Stimulated activated CD4-positive, alpha-beta T cell treated with anti-CD3 and anti-CD28 coated beads, Interleukin-1b, Interleukin-23, amount 100 ng/mL, for 24 hours (primary cell): ENCODE results near the gene PRDX2.
A peak's percentile ranks its signal among the peaks of the same experiment; 100 is the strongest.

Experiments used
- DNase-seq, 4 experiments: peaks; one replicate each; pipeline ENCODE4 v3.0.0-alpha.2; 2020; ENCODE audit warnings: low read depth in 4 of 4, low spot score in 1 of 4

PRDX2 gene

DNA sequence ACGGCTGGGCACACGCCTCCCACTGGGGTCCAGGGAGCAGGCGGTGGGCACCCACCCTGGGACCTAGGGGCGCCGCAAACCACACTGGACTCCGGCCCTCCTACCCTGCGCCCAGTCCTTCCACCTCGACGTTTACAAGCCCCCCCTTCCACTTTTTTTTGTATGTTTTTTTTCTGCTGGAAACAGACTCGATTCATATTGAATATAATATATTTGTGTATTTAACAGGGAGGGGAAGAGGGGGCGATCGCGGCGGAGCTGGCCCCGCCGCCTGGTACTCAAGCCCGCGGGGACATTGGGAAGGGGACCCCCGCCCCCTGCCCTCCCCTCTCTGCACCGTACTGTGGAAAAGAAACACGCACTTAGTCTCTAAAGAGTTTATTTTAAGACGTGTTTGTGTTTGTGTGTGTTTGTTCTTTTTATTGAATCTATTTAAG, 8.7 kb downstream of the PRDX2 start:
- DNase-seq: no peak

DNA sequence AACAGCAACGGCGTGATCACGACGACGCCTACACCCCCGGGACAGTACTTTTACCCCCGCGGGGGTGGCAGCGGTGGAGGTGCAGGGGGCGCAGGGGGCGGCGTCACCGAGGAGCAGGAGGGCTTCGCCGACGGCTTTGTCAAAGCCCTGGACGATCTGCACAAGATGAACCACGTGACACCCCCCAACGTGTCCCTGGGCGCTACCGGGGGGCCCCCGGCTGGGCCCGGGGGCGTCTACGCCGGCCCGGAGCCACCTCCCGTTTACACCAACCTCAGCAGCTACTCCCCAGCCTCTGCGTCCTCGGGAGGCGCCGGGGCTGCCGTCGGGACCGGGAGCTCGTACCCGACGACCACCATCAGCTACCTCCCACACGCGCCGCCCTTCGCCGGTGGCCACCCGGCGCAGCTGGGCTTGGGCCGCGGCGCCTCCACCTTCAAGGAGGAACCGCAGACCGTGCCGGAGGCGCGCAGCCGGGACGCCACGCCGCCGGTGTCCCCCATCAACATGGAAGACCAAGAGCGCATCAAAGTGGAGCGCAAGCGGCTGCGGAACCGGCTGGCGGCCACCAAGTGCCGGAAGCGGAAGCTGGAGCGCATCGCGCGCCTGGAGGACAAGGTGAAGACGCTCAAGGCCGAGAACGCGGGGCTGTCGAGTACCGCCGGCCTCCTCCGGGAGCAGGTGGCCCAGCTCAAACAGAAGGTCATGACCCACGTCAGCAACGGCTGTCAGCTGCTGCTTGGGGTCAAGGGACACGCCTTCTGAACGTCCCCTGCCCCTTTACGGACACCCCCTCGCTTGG, 9.3 kb downstream of the PRDX2 start:
- DNase-seq: peak in 1 of 4 experiments; percentile 67

DNA sequence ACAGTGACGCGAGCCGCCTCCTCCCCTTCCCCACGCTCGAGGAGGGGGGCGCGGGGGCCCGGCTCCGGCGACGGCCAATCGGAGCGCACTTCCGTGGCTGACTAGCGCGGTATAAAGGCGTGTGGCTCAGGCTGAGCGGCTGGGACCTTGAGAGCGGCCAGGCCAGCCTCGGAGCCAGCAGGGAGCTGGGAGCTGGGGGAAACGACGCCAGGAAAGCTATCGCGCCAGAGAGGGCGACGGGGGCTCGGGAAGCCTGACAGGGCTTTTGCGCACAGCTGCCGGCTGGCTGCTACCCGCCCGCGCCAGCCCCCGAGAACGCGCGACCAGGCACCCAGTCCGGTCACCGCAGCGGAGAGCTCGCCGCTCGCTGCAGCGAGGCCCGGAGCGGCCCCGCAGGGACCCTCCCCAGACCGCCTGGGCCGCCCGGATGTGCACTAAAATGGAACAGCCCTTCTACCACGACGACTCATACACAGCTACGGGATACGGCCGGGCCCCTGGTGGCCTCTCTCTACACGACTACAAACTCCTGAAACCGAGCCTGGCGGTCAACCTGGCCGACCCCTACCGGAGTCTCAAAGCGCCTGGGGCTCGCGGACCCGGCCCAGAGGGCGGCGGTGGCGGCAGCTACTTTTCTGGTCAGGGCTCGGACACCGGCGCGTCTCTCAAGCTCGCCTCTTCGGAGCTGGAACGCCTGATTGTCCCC, 10.1 kb downstream of the PRDX2 start, which contains the start of gene JUNB:
Gene JUNB (plus strand): TSS at position 142 of the 706 bp plus-strand sequence. CDS start 286 bp downstream, at position 428.
- DNase-seq: peak; percentile 91 to 96 (median 94)

DNA sequence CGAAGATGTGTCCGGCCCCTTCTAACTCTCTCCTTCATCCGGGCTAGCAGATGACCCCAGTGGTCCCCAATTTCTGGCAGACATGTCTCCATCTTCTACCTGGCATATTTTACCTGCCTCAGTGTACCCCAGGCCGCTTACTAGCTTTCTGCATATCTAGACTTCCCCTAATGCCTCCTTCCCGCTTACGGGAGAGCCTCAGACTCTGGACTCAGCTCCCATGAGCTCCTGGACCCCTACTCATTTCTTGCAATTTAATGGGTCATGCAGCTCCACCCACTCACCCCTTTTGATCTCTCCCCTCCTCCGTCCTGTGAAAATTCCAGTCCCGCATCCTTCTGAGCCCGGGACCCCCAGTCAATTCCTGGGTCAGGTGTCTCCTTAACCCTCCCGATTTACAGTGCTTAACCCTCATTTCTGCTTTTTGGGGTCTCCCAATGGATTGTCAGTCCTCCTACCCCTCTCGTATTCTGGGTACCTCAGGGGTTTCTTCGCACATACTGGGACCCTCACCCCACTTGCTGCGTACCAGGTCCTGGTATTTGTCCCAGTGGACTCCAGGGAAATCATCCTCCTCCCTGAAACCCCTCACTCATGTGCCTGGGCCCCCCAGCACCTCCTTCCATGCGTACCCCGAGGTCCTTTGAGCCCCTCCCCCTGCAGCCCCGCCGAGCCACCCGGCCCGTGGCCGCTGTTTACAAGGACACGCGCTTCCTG, 10.8 kb downstream of the PRDX2 start:
- no peak for DNase-seq

DNA sequence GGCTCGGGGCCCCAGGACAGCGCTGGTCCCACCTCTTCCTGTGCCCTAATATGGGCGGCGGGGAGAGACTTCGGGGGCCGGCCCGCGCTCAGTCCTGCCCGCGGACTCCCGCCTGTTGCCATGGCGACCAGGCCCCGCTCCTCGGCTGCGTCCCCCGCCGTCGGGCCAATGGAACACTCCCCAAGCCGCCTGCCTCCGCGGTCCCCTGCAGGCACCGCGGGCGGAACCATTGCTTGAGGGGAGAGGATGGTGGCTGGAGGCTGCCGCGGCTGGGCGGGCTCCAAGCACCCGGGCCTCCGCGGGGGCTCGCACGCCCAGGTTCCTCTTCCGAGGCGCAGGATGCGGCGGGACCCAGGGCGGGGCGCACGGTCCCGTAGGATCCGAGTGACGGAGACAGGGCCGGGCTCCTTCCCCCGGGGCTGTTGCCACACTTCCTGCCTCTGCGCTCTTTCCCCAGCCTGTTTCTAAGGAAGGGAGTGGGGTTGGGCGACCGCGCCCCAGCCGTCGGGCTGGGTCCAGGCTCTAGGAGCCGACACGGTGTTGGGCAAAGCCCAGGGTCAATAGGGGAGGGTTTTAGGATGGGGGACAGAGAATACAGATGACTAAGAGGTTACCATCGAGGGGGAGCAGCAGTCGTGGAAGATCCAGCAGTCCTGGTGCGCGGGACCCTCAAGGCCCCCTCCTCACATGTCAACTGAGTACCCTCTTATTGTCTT, 11.5 kb downstream of the PRDX2 start:
- peak in 2 of 4 experiments; percentile 84 to 97 for DNase-seq

DNA sequence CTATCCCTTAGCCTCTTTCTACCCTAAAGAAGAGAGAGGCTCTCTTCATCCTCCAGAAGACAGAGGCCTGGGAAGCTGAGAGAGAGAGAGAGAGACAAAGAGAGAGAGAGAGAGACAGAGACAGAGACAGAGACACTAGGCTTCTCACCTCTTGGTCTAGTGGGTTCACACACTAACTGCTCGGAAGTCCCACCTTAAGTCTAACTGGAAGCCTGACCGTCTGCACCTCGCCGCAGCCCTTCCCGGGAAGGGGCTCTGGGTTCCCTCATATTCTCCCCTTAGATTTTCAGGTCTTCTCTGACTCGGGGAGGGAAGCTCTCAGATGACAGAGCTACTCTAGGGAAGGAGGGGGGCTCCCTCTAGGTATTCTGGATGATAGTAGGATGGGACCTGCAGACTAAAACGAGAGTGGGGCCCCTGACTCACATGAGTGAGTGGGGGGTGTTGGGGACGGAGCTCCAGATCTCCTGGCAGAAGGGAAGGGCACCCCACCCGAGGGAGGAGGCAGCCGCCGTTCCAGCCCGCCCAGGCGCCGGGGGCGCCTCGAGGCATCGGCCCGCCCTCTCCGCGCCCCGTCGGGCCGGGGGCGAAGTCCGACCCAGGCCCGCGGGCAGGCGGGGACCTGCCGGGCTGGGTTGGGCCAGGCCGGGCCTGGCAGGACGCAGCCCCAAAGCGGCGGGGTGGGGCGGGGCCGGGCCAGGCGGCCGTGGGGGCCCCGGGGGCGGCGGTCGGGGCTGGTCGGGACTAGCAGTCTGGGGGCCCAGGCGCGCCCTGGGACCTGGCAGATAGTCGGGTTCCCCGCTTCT, 12.3 kb downstream of the PRDX2 start:
- no peak for DNase-seq

DNA sequence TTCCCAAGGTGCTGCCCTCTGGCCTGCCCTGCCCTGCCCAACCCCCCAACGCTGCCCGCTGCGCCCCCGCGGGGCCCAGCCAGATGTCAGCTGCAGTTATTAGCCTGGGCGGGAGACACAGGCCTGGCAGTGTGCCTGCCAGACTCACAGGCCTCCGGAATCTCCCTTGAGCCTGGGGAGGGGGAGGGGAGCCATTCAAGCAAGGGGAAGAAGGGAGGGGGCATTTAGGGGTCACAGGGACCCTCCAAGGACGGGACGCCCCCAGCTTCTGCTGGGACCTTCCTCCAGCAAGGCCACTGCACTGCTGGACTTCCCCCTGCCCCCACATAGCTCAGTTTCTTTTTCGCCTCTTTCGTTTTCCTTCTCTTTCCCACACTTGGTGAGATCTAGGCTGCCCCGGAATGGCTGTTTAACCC, 12.9 kb downstream of the PRDX2 start:
- no peak for DNase-seq

DNA sequence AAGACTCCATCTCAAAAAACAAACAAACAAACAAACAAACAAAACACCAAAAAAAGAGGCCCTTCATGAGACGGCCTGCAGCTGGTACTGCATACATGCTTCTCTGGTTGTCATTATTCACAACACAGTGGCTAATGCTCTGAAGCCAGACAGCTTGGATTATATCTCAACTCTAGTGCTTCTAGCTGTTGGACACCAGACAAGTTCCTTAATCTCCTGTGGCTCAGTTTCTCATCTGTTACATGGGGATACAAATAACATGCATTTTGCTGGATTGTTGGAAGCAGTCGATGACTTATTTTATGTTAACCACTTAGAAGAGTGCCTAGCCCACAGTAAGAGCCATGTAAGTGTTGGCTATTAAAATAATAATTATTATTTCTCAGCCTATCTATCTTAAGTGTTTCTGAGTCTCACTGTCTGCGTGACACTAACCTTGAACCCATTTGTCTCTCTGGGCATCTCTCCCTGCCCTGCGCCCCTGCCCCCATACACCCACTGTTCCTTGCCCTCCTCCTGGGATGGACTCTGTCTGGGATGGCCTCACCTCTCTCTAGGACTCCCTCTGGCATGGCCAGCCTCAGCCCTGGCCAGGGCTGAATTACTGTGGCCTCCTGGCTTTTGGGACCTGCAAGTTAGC, 13.4 kb downstream of the PRDX2 start:
- DNase-seq: no peak

DNA sequence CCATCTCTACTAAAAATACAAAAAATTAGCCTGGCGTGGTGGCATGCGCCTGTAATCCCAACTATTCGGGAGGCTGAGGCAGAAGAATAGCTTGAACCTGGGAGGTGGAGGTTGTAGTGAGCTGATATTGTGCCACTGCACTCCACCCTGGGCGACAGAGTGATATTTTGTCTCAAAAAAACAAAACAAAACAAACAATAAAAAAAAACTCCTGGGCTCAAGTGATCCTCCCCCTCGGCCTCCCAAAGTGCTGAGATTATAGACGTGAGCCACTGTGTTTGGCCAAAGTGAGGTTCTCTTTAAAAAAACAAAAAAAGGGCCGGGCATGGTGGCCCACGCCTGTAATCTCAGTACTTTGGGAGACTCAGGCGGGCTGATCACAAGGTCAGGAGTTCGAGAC, 14.1 kb downstream of the PRDX2 start:
- DNase-seq: no peak

DNA sequence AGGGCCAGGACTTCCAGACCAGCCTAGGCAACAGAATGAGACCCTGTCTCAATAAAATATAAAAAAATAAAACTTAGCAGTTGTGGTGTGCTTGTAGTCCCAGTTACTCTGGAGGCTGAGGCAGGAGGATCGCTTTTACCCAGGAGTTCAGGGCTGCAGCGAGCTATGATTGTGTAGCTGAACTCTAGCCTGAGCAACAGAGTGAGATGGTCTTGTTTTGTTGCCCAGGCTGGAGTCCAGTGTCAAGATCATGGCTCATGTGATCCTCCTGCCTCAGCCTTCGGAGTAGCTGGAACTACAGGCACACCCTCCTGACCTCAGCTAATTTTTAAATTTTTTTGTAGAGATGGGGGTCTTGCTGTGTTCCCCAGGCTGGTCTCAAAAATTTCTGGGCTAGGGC, 14.6 kb downstream of the PRDX2 start:
- DNase-seq: no peak

DNA sequence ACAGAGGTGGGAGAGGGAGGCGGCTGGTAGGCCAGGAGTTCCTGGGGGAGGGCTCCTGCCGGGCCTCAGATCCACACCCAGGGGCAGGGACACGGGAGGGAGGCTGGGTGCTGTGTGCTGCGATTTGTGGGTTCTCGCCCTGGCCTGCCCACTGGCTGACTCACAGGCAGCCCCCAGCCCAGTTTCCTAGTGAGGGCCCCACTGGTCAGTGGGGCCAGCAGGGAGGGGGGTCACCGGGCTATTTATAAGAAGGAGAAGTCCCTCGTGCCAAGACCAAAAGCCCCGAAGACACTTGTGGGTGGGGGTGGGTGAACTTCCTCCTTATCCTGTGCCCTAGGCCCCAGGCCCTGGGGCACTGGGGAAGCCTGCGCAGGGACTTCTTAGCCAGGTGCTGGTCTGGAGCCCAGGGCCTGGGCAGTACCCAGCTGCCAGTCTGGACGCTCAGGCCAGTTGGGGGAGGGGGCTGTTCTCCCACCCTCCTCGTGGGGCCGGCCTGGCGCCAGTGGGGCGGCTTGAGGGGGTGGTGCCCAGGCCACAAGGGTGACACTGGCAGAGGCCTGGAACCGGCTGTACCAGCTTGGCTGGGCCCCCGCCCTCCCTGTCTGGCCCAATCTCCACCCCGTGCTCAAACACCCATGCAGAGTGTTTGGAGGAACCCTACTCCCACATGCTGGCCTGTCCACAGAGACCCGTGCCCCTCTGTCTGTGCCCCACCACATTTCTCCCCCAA, 15.3 kb downstream of the PRDX2 start:
- no peak for DNase-seq

DNA sequence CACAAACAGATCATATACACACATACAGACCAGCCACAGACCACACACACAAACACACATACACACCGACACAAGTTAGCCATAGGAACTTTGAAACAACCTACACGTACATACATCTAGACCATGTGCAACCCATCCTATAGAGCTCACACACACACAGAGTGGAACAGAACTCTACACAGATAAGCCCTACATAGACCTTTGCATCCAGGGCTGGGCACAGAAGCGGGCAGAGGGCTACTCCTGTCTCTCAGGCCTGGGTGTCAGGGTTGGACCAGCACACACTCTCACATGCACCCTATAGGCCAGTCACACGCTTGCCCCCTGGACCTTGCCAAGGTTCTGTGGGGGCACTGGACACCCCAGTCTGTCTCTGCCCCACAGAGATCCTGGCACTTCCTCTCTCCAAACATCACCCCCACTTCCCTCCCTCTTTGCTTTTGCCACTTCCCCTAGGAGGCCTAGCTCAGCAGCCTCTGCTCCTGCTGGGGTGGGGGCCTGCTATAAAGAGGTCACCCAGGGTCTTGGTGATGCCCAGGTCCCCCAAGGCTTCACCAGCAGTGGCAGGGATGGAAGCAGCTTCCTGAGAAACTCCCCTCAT, 16.1 kb downstream of the PRDX2 start:
- no peak for DNase-seq

DNA sequence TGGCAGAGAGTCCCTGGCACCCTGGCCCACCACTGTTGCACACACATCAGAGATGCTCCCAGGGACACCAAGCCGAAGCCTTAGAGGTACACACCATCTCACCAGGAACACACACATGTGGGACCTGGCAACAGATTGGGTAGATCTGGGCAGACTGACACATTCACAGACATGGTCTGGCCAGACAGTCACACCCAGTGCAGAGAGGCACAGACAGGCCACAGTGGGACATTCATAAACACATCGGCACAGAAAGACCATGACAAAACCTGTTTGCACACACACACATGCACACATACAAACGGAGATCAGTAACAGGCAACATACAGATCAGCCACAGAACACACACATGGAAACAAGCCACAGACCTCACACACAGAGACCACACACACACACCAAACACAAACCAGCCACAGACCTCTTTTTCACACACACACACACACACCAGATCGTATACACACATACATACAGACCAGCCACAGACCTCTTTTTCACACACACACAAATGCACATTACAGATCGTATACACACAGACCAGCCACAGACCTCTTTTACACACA, 16.6 kb downstream of the PRDX2 start:
- no peak for DNase-seq

DNA sequence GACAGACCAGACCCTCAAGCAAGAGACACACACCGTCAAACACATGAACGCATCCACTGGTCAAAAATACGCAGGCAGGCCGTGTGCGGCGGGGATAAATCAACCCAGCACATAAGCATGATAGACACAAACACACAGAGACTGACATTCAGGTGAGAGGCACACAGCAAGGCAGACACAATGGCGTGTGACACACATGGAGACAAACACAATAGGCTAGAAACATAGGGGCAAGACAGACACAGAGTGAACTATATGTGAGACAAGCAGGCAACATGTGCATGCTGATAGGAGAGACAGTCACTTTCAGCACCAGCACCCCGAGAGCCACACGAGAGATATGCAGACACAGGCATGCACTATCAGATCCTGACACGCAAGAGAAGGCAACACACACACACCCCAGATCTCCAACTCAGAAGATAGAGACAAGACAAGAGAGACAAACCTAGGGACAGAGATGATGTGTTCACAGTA, 17.2 kb downstream of the PRDX2 start:
- no peak for DNase-seq

DNA sequence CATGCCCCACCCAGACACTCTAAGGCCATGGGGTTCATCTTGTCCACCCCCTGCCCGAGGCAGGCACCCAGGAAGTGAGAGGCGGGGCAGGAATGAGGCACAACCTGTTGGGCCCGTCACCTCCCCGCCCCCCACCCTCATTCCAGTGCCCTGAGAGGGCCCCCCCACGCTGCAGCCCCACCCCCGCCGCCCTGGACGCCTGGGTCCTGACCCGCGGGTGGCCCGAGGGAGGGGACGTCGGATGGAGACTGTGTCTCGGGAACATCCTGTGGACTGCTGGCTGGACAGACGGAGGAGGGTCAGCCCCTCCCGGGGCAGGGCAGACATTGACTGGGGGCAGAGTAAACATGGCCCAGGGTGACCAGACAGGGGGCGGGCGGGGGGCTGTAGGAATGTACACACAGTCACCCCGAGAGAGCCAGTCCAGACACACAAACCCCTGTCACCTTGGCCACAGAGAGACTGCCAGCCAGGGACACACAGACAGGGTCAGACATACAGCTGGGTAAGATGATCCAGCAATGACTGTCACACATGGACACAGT, 17.7 kb downstream of the PRDX2 start:
- DNase-seq: no peak

DNA sequence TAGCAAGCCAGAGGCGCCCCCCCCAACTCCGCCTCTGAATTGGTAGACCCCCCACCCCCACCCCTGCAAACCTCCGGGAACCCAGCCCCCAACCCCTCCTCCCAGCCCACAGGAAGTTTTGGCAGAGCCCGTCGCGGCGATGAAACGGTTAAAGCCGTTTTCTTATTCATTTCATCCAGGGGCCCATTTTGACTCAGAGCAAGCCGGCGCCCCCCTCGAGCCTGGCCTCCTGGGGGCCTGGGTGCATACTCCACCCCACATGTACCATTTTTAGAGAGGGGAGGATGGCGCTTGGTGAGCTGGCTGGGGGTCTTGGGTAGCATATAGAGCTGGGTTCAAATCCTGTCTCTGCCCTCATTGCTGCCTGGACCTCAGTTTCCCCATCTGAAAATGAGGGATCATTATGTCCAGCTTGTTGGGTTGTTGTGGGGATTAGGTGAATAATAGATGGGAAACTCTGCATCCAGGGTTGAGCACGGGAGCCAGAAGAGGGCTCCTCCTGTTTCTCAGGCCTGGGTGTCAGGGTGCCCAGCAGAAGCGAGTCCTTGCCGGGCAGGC, 18.2 kb downstream of the PRDX2 start:
- DNase-seq: peak in 1 of 4 experiments; percentile 68

DNA sequence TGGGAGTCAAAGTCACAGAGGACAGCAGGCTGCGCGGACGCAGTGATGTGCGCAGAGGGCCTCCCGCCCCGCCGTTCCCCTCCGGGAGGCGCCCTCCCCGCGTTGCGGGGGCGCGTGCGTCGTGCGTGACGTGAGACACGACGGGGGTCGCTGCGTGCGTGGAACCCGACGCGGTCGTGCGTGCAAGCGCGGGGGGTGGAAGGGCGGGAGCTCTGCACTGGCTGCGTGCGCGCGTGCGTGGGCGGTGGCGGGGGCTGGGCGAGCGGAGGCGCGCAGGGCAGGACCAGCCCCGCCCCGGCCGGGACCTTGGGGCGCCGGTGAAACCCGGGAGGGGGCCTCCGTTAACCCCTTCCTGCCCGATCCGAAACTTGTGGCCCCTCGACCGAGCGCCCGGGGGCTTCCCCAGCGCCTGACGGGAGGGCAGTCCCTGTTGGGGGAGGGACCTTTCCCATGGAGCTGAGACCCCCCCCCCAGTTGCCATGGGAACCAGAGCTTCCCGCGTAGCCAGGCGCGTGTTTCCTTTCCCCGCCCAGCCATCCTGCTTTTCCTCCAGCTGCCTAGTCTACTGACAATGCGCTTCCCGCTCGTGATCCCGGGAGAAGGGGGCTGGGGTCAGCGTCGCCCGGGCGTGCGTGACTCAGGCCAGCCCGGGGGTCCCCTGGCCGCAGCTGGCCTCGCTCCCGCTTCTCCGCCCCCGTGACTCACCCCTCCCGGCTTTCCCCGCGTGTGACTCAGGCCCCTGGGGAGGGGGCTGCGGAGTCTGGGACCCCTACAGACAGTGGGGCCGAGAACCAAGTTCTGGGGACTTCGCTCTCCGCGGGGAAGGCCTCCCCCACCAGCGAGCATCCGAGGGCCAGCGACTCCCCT, 18.9 kb downstream of the PRDX2 start:
- DNase-seq: peak in 3 of 4 experiments; percentile 83 to 90 (median 83)
